Measurements from ENCODE around the gene PPP1R1C. TPM values are rescaled to one million over a fixed set of nuclear protein-coding genes. Genes with fewer than 3 reads are reported as not detected.

PPP1R1C gene
- total RNA-seq, 3 donors from 2014 or later: 0.75 TPM; not detected in 2

DNA sequence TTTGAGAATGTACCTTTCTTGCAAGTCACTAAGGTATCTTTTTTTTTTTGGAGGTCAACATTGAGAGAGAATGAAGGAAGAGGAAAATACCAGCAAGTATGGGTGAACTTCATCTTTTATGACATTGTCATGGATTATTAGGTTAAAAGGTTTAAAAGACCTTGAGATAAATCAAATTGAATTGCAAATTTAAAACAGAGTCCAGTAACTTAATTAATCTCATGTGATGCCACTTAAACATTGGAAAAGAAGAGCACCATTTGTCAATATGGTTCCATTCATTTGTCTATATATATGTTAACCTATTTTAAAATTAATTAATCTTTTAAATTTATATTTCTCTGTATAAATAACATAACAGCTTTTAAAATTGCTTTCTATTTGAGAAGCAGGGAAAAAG, 83.8 kb downstream of the PPP1R1C start:
- no peak for DNase-seq
- intact Hi-C loops (cut with DNase I, micrococcal nuclease): loop anchor here in 1 of 2 donors (10.0 kb wide), 1 partner anchor 115 kb away; no protein-coding TSS in a partner anchor
- no peaks in the 10 kb centered on the region for H3K9me3 ChIP-seq
- H3K4me1 ChIP-seq (ENCODE audit: low read depth): no peaks in the 10 kb centered on the region
- no peaks in the 10 kb centered on the region for H3K36me3 ChIP-seq (ENCODE audit: low read depth)
- no peak overlapping the region for H3K4me3 ChIP-seq
- ATAC-seq: no peak
- TF ChIP-seq, protein P1, sequence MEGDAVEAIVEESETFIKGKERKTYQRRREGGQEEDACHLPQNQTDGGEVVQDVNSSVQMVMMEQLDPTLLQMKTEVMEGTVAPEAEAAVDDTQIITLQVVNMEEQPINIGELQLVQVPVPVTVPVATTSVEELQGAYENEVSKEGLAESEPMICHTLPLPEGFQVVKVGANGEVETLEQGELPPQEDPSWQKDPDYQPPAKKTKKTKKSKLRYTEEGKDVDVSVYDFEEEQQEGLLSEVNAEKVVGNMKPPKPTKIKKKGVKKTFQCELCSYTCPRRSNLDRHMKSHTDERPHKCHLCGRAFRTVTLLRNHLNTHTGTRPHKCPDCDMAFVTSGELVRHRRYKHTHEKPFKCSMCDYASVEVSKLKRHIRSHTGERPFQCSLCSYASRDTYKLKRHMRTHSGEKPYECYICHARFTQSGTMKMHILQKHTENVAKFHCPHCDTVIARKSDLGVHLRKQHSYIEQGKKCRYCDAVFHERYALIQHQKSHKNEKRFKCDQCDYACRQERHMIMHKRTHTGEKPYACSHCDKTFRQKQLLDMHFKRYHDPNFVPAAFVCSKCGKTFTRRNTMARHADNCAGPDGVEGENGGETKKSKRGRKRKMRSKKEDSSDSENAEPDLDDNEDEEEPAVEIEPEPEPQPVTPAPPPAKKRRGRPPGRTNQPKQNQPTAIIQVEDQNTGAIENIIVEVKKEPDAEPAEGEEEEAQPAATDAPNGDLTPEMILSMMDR (IDR thresholded peaks at IDR 0.05): no peak

DNA sequence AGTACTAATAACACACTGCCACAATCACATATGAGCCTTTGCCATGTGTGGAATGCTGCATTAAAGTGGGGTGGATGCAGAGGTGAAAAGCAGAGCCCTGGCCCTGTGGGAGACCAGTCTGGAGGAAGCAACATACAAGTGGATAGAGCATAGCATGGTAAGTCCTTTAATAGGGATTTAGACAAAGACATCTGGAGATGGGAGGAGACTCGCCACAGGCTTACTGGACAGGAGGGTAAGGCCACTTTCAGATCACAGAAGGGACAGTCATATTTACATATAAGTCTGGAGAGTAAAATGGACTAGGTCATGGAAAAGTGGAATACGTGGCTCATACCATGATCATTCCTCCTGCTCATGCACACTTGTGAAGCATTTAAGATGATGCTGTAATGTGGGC, 84.3 kb downstream of the PPP1R1C start:
- Histone ChIP-seq H3K36me3 (ENCODE audit: low read depth) (no peaks in the 10 kb centered on the region), H3K4me1 (ENCODE audit: low read depth) (no peaks in the 10 kb centered on the region), H3K9me3 (no peaks in the 10 kb centered on the region), H3K4me3 (no peak overlapping the region)
- no peak for DNase-seq
- TF ChIP-seq, protein P1 (IDR thresholded peaks at IDR 0.05): no peak
- ATAC-seq: no peak
- intact Hi-C loops (cut with DNase I, micrococcal nuclease): loop anchor here in 1 of 2 donors (10.0 kb wide), 1 partner anchor 115 kb away; no protein-coding TSS in a partner anchor

DNA sequence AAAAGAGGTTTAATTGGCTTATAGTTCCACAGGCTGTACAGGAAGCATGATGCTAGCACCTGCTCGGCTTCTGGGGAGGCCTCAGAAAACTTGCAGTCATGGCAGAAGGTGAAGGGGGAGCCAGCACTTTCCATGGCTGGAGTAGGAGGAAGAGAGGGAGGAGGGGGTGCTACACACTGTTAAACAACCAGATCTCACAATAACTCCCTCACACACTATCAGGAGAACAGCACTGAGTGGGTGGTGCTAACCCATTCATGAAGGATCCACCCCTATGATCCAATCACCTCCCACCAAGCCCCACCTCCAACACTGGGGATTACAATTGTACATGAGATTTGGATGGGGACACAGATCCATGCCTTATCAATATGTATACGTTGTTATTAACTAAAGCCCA, 85.1 kb downstream of the PPP1R1C start:
- TF ChIP-seq, protein P1 (IDR thresholded peaks at IDR 0.05): no peak
- DNase-seq (no peak), ATAC-seq (no peak)
- H3K4me1 ChIP-seq (ENCODE audit: low read depth): no peaks in the 10 kb centered on the region
- intact Hi-C loops (cut with DNase I, micrococcal nuclease): no loop called here
- H3K4me3 ChIP-seq: no peak overlapping the region
- no peaks in the 10 kb centered on the region for H3K9me3 ChIP-seq
- H3K36me3 ChIP-seq (ENCODE audit: low read depth): no peaks in the 10 kb centered on the region

DNA sequence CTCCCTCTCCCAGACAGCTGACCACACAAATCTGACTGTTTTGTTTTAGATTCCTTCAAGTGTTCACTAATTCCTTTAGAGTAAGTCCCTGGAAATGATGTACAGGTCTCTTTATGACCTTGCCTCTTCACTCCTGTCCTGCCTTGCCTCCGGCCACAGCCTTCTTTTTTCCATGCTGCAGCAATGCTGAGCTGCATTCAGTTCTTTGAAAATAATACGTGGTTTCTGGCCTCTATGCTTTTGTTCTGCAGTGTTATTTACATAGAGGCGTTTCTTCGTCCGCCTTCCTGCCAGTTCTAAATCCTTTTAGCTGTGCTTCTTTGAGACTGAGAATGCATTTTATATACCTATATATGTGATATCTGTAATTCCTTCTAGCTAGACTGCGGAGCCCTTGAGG, 87.2 kb downstream of the PPP1R1C start:
- Histone ChIP-seq H3K9me3 (no peaks in the 10 kb centered on the region), H3K4me1 (ENCODE audit: low read depth) (peaks cover 3% of the 10 kb centered on the region), H3K36me3 (ENCODE audit: low read depth) (no peaks in the 10 kb centered on the region), H3K4me3 (no peak overlapping the region)
- TF ChIP-seq, protein P1 (IDR thresholded peaks at IDR 0.05): no peak
- DNase-seq (no peak), ATAC-seq (no peak)
- intact Hi-C loops (cut with DNase I, micrococcal nuclease): no loop called here

DNA sequence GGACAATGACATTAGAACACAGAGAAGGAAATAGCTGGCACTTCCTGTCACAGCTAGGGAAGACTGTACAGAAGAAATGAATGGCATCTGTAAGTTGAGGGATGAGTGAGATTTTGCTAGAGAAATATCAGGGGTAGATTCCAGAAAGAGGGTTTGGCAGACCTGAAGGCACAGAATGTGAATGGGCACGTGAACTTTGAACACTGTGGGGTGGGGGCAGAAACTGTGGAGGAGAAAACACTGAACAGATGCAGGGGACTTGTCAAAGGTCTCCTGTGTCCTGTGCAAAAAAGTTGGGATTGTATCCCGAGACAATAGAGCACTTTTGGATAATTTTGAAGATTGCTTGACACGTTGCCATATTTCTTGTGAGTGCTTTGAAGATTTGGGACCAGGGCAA, 88.0 kb downstream of the PPP1R1C start:
- intact Hi-C loops (cut with DNase I, micrococcal nuclease): no loop called here
- Histone ChIP-seq H3K9me3 (no peaks in the 10 kb centered on the region), H3K36me3 (ENCODE audit: low read depth) (no peaks in the 10 kb centered on the region), H3K4me3 (no peak overlapping the region), H3K4me1 (ENCODE audit: low read depth) (peaks cover 11% of the 10 kb centered on the region)
- TF ChIP-seq, protein P1 (IDR thresholded peaks at IDR 0.05): no peak
- ATAC-seq: no peak
- DNase-seq: no peak

DNA sequence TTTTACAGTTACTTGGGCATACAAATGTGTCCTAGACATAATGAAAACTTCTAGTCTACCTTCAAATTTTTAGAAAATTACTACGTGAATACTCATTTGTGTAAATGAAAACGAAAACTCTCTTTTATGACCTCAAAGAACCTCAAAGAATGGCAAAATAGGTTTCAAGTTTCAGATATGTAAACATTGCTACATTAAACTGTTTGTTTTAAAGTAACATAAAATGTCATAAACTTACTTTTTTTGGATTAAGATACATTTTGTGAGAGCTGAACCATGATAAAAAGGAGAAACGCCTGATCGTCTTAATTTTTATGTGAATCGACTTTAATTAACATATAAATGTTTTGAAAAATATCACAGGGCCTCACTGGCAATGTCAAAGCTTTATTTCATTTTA, 91.4 kb downstream of the PPP1R1C start:
- DNase-seq: no peak
- ATAC-seq: no peak
- intact Hi-C loops (cut with DNase I, micrococcal nuclease): loop anchor here in 1 of 2 donors (5.0 kb wide), 1 partner anchor 335 kb away; no protein-coding TSS in a partner anchor
- TF ChIP-seq, protein P1 (IDR thresholded peaks at IDR 0.05): no peak
- Histone ChIP-seq H3K4me3 (no peak overlapping the region), H3K9me3 (no peaks in the 10 kb centered on the region), H3K4me1 (ENCODE audit: low read depth) (peaks cover 15% of the 10 kb centered on the region), H3K36me3 (ENCODE audit: low read depth) (no peaks in the 10 kb centered on the region)
